Activated CD4-positive, alpha-beta T cell treated with anti-CD3 and anti-CD28 coated beads, Interleukin-2, amount 50 U/mL, for 24 hours (primary cell): ENCODE data around the gene ASXL1.
A peak's percentile ranks its signal among the peaks of the same experiment; 100 is the strongest.
"Not testable (repeated sequence)": the region's sequence is repeated elsewhere in the genome, so short reads cannot be mapped to it uniquely, and the experiment has no call there.

Source experiments
- DNase-seq, 2 donors: peaks; one replicate each; pipeline ENCODE4 v3.0.0-alpha.2; 2020; ENCODE audit warnings: low read depth in 1 of 2, low spot score in 1 of 2

The ASXL1 gene

GRCh38 chr20:32359633-32360332 is 1.7 kb downstream of the ASXL1 start:
- DNase-seq: no peak

DNA sequence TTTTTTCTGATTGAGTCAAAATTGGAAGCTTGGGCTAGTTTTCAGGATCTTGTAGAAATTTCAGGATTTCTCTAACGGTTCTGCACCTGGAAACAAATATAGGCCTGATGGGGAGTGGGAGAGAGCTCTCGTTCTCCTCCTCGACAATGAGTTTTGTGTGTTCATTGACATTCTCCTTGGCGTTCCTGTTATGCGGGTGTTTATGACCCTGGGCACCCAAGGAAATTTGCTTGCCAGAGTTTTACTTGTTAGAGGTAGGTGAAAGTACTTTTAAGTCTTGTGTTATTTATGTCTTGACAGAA is 2.2 kb downstream of the ASXL1 start:
- DNase-seq: no peak

DNA sequence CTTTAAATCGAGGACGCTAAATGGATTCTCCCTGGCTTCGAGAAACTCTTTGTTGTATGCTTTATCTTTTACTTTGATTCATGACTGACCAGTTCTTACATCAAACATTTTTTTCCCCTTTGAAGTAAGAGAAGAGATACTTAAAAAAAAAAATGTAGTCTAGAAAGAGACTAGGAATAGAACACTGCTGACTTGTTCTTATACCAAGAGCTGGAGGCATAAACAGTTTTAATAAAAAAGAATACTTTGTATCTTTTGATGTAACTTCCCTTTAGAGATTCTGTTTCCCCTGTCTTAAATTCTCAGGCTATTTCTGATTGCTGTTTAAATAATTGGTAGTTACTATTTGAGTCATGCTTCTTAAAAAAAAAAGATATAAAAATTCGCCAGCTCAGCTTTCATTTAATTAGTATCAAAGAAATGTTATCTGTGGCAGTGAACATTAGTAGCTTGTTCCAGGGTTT is 4.8 kb downstream of the ASXL1 start:
- DNase-seq: no peak

DNA sequence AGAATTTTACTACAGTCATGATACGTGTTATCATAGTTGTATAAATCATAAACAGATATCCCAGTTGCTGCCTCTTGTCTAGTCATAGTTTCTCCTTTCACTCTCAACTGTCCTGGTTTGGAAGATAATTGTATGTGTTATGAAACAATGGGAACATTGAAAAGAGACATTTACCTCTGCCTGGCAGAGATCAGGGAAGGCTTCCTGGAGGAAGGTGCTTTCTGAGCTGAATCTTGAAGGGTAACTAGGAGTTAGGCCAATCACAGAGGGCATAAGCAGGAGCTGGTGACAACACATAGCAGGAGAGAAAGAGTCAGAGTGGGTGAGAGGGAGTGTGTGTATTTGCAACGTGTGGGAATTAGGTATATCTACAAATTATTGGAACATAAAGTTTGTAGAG is 5.4 kb downstream of the ASXL1 start:
- no peak for DNase-seq

DNA sequence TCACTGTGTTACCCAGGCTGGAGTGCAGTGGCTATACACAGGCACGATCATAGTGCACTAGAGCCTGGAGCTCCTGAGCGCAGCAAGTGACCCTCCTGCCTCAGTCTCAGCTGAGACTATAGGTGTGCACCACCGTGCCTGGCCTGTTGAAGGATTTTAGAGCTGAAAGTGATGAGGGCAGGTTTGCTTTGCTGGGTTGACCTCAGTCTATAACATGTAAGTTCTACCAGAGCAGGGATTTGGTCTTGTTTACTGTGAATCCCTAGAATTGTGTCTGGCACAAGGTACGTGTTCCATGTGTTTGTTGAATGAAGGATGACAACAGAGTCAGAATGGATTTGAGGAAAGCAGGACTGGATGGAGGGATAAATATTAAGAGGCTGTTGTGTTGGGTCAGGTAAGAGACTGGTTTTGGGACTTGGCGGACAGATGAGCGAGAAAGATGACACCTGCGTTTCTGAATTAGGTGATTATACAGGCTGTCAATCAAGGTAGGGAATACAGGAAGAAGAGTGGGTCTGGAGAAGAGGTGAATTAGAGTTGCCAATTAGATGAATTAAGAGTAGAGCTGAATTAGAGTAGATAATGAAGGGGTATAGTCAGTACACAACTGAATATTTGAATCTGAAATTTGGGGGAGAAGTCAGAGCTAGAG is 6.5 kb downstream of the ASXL1 start:
- DNase-seq: no peak

GRCh38 chr20:32365564-32365963 is 7.4 kb downstream of the ASXL1 start:
- no peak for DNase-seq

DNA sequence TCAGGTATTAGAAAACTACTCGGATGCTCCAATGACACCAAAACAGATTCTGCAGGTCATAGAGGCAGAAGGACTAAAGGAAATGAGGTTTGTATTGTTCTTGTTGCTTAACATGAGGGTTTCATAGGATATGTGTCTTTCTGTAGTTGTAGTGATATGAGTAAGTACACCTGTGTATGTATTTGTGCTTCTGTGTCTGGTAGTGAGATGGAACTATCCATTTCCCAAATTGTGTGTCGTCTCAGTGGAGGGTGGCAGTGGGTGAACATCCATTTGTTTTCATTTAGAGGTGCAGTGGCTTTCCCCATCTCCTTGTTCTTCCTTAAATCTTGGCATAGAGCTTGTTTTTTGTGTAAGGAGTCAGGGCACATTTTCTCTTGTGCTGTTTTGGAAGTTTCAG is 8.2 kb downstream of the ASXL1 start:
- DNase-seq: no peak

DNA sequence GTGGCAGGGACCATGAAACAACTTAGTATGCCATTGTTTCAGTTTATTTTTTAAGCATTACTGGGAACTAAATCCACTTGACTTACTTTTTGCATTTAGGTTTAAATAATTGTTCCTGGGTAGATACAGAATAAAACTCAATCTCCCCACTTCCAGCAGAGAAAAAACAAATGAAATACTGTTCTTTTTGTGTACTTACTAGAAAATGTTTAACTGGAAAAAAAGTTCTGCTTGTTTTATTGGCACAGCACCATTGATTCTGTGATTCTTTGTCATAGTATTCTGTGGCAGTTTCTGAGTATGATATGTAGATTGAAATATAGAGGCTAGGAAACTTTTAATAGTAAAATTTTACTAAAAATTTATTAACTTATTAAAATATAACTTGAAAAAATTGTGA is 10.2 kb downstream of the ASXL1 start:
- DNase-seq: no peak

- DNase-seq: no peak
Observed at GRCh38 chr20:32368925-32369324, 10.8 kb downstream of the ASXL1 start.

GRCh38 chr20:32370897-32371296 is 12.8 kb downstream of the ASXL1 start:
- no peak for DNase-seq

GRCh38 chr20:32378461-32378860 is 20.3 kb downstream of the ASXL1 start:
- DNase-seq: no peak

DNA sequence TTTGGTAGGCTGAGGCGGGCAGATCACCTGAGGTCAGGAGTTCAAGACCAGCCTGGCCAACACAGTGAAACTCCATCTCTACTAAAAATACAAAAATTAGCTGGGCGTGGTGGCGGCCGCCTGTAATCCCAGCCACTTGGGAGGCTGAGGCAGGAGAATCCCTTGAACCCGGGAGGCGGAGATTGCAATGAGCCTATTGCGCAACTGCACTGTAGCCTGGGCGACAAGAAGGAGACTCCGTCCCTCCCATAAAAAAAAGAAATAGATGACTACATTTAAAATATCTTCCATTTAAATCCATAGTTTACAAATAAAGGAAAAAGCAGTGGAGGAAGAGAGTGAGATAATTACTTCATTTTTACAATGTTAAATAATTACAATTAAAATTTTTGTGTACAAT is 21.9 kb downstream of the ASXL1 start:
- DNase-seq: not testable (repeated sequence)

DNA sequence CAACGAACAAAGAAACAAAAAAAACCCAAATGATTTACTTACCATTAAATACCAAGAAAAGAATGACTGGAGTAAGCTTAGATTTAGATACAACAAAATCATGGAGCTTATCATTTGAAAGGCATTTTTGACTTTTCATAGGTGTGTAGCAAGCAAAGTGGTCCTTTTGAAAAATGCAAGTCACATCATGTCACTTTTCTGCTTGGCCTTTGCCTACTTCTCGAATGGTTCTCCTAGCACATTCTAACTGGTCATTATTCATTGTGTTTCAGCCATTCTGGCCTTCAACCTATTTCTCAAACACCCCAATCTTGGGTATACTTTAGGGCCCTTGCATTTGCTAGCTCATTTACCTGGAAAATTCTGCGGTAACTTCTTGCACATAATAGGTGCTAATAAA is 22.6 kb downstream of the ASXL1 start:
- no peak for DNase-seq

DNA sequence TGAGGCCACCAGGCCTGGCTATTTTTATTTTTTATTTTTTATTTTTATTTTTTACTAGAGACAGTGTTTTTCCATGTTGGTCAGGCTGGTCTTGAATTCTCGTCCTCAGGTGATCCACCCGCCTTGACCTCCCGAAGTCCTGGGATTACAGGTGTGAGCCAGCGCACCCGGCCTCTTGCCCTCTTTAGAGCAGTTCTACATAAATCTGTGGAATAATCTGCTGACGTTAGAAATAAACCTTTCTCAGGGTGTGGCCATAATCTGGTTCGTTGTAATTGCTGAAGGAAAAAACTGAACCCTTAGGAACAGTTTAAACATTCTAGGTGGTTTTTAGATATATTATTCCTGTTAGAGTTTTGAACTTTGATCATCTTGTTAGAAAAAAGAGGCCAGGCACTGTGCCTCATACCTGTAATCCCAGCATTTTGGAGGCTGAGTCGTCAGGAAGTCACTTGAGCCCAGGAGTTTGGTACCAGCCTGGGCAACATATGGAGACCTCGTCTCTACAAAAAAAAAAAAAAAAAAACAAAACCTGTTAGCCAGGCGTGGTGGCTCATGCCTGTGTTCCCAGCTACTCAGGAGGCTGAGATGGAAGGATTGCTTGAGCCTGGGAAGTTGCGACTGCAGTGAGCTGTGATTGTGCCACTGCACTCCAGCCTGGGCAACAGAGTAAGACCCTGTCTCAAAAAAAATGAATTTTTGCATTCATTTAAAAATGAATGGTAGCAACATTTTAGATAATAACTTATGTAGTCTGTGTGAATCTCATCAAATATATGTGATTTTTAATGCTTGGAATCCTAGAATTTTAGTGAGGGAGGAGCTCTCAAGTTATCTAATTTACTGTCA is 24.2 kb downstream of the ASXL1 start:
- no peak for DNase-seq

GRCh38 chr20:32383441-32383840 is 25.3 kb downstream of the ASXL1 start:
- DNase-seq: not testable (repeated sequence)

DNA sequence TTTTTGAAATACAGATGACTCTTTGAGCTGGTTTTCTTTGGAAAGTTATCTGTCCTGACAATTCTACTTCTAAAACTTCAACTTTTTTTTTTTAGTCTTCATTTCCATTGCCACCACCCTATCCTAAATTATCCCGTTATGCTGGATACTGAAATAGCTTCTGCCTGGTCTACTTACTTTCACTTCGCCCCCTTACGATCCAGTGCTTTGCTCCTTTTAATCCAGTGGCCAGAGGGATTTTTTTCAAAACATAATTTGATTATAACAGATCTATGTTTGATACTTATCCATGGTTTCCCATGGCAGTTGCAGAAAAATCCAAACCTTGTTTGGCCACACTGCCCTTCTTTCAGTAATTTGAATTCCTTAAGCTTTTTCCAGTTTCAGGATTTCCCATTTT is 27.4 kb downstream of the ASXL1 start:
- no peak for DNase-seq

DNA sequence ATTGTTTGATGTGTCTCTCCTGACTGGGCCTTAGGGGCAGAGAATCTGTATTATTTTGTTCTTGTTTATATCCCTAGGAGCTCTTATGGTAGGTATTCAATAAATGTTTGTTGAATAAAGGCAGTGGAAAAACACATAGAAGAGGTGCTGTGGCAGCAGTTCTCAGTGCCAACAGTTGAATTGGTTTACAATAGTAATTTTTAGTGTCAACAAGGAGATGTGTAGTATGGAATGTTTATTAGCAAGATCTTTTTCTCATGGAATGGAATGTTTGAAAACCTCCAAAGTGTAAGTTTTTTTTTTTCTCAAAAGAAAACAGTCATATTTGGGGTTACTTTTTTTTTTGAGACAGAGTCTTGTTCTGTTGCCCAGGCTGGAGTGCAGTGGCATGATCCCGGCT is 28.0 kb downstream of the ASXL1 start:
- DNase-seq: no peak

DNA sequence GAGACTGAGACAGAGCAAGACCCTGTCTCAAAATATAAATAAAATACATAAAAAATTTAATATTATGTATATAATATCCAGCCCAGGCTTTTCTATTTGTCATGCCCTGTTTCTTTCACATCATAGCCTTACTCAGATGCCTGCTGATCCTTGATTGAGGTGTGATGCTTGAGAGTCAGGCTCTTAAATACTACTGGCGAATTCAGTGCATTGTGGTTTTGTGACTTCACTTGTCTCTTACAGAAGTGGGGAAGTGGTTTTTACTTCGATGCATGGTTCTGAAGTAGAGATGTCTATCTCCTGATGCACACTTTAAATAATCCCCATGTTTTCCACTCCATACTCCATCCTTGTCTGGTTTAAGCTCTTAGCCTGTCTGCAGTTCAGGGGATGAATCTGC is 29.1 kb downstream of the ASXL1 start:
- DNase-seq: peak in 1 of 2 donors; percentile 32

DNA sequence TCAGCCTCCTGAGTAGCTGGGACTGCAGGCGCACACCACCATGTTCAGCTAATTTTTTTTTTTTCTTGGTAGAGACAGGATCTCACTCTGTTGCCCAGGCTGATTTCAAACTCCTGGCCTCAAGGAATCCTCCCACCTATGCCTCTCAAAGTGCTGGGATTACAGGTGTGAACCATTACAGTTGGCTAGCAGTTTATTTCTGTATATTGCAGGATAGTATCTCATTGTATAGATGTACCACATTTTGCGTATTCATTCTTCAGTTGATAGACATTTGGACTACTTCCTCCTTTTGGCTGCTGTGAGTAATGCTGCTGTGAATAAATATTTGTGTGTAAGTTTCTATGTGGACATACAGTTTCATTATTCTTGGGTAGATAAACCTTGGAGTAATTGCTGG is 32.9 kb downstream of the ASXL1 start:
- no peak for DNase-seq

- no peak for DNase-seq
Observed at GRCh38 chr20:32395066-32395465, 36.9 kb downstream of the ASXL1 start.

DNA sequence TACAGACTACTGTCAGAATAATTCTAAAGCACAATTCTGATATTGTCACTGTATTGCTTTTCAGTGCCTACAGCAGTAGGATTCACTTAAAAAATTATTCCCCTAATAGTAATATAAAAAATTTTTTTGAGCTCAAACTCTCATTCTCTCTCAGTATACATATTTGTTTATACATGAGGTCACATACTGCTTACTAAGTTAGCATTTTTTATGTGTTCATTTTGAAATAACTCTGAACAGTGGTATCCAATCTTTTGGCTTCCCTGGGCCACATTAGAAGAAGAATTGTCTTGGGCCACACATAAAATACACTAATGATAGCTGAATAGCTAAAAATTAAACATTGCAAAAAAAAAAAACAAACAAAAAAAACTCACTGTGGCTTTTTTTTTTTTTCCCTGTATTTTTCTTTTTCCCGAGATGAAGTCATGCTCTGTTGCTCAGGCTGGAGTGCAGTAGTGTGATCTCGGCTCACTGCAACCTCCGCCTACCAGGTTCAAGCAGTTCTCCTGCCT is 38.6 kb downstream of the ASXL1 start:
- DNase-seq: no peak

DNA sequence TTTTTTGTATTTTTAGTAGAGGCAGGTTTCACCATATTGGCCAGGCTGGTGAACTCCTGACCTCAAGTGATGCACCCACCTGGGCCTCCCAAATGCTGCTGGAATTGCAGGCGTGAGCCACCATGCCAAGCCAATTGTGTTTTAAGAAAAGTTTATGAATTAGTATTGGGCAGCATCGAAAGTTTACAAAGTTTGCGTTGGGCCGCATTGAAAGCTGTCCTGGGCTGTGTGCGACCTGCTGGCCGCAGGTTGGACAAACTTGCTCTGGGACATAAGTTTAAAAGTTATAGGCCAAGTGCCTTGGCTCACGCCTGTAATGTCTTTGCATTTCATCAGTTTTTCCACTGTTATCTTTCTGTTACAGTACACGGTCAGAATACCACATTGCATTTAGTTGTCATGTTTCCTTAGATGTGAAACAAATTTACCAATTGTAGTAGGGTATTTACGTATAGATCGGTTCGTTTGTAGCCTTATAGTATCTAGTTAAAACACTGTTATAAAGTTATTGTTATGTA is 39.5 kb downstream of the ASXL1 start:
- DNase-seq: no peak
